ENCODE measurements around the gene DUOX1. TPM values are rescaled to one million over a fixed set of nuclear protein-coding genes. Genes with fewer than 3 reads are reported as not detected.

The DUOX1 gene
- total RNA-seq, 1 donor from 2014 or later = 327 TPM

- Histone ChIP-seq H3K36me3 (no peaks in the 10 kb centered on the region), H3K4me3 (no peak overlapping the region), H3K27ac (no peak overlapping the region), H3K27me3 (peaks cover 28% of the 10 kb centered on the region), H3K9me3 (no peaks in the 10 kb centered on the region), H3K4me1 (peaks cover 21% of the 10 kb centered on the region)
- intact Hi-C loops (cut with DNase I) = no loop called here
- DNase-seq (no peak), ATAC-seq (no peak)
- TF ChIP-seq CTCF (IDR thresholded peaks at IDR 0.05) = no peak
Measured at GRCh38 chr15:45121020-45121419, 8.8 kb upstream of the DUOX1 start.

- TF ChIP-seq CTCF (IDR thresholded peaks at IDR 0.05) = no peak
- ATAC-seq (peak; percentile 5), DNase-seq (peak; percentile 58)
- Histone ChIP-seq H3K9me3 (no peaks in the 10 kb centered on the region), H3K4me1 (peaks cover 14% of the 10 kb centered on the region), H3K4me3 (no peak overlapping the region), H3K27ac (no peak overlapping the region), H3K36me3 (no peaks in the 10 kb centered on the region), H3K27me3 (peaks cover 19% of the 10 kb centered on the region)
- intact Hi-C loops (cut with DNase I) = no loop called here
Measured at GRCh38 chr15:45121706-45122417, 7.9 kb upstream of the DUOX1 start.

- H3K36me3 ChIP-seq = no peaks in the 10 kb centered on the region
- no peak for ATAC-seq
- no peak overlapping the region for H3K27ac ChIP-seq
- DNase-seq = peak; percentile 37
- no peak for TF ChIP-seq CTCF (IDR thresholded peaks at IDR 0.05)
- H3K4me1 ChIP-seq = peaks cover 7% of the 10 kb centered on the region
- intact Hi-C loops (cut with DNase I) = no loop called here
- peaks cover 15% of the 10 kb centered on the region for H3K27me3 ChIP-seq
- no peaks in the 10 kb centered on the region for H3K9me3 ChIP-seq
- no peak overlapping the region for H3K4me3 ChIP-seq
Measured at GRCh38 chr15:45122719-45123118, 7.1 kb upstream of the DUOX1 start.

GRCh38 chr15:45123397-45123796 lies 6.4 kb upstream of the DUOX1 start:
- Histone ChIP-seq H3K4me1 (peaks cover 4% of the 10 kb centered on the region), H3K27me3 (peaks cover 18% of the 10 kb centered on the region), H3K4me3 (no peak overlapping the region), H3K27ac (no peak overlapping the region), H3K9me3 (no peaks in the 10 kb centered on the region), H3K36me3 (no peaks in the 10 kb centered on the region)
- intact Hi-C loops (cut with DNase I) = no loop called here
- peak; percentile 51 for DNase-seq
- TF ChIP-seq CTCF (IDR thresholded peaks at IDR 0.05) = no peak
- peak; percentile 58 for ATAC-seq

GRCh38 chr15:45126535-45127158 lies 3.1 kb upstream of the DUOX1 start:
- TF ChIP-seq CTCF (IDR thresholded peaks at IDR 0.05) = peak; percentile 68
- H3K4me3 ChIP-seq = no peak overlapping the region
- H3K9me3 ChIP-seq = no peaks in the 10 kb centered on the region
- H3K4me1 ChIP-seq = peaks cover 4% of the 10 kb centered on the region
- intact Hi-C loops (cut with DNase I) = no loop called here
- no peak overlapping the region for H3K27ac ChIP-seq
- H3K36me3 ChIP-seq = no peaks in the 10 kb centered on the region
- peaks cover 46% of the 10 kb centered on the region for H3K27me3 ChIP-seq
- DNase-seq (peak; percentile 3), ATAC-seq (peak; percentile 15)
